GM19395 (cell line): ENCODE data around the gene PARM1.

Source experiments
- ATAC-seq: cut with Tn5 transposase; IDR thresholded peaks from one replicate; pipeline ENCODE4 v1.9.1; 2021; ENCODE audit warnings: mild to moderate bottlenecking, moderate library complexity; ENCODE audit not compliant: unreplicated experiment

The PARM1 gene

DNA sequence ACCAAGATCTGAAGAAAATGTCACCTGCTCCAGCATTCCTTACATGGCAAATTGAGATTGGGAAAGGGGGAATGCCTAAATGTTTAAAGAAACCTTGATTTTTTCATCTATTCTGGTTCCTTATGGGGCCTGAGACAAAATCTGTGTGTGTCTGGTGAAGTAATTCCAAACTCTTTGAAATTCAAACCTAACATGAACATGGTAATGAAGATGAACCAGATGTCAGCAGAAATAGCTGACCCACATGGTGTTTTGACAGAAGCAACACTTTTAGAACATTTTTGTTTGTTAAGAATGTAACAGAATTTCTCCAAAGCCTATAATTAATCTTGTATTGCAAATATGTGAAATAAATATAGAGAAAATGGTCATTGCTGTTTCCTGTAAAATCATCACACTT is 133.0 kb downstream of the PARM1 start:
- no peak for ATAC-seq

DNA sequence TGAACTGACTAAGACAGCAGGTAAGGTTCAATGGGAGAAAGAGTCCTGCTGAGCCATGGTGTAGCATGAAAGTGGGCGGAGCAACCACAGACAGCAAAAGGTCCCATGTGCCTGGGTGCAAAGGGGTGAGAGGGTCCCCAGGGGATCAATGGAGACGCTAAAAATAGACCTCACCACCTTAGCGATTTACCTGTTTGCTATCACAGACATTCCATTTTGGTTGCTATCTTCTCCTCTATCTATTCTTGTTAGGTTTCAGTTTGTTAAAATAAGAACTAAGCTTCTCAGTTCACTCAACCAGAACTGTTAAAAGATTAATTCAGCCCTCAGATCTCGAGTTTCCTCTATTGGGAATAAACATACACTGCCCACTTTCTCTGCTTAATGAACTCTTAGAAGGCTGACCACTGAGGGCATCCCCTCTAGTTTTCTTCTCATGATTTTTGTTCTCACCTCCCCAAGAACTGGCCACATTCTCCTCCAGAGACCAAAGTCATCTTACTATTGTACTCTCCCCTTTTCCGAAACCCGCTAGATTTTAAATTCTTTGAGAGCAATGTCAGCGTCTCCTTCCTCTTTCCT is 136.7 kb downstream of the PARM1 start:
- ATAC-seq: no peak

DNA sequence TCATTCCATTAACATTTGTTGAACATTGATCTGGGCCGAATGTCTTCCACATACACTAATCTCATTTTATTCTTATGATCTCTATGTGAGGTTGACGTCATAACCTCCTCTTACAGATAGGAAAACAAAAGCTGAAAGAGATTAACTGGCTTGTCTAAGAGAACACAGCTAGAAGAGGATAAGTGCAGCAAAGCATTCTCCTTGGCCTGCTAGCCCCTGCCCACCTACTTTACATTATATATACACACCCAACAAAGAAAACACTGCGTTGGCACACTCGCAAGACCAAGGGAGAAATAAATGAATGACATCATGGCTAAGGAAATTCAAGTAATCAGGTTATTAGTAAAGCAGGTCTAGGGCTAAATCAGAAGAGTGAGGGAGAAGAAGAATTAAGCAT is 138.4 kb downstream of the PARM1 start:
- ATAC-seq: no peak

DNA sequence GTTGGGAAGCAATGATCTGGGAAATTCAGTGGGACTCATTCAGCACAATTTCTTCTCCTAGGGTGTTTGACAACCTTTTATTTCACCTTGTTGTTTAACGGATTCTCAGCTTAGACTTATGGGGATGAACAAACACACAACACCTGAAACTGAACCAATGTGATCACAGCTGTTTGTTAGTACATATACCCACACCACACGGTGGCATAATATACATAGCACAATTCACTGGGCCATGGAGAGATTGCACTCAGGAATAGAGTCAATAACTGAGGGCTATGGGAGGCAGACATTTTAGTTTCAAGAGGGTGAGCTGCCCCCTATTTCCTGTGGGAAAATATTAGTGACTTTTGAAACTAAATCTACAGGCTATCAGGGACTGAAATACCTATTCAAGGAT is 148.0 kb downstream of the PARM1 start:
- ATAC-seq: no peak

DNA sequence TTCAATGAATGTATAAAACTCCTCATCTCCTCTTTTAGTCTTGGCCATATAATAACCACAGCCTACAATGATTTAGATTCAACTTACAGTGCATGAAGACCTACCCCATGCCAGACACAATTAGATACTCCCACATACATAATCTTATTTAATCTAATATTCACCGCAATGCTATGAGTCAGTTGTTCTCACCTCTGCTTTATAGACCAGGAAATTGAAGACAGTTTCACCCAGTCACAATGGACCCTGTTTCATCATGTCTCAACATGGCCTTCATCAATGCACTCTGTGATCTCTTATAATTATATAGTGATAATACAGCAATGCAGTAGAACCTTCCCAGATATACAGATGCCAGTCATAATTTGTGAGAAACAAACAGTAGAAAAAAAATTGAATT is 148.6 kb downstream of the PARM1 start:
- no peak for ATAC-seq

DNA sequence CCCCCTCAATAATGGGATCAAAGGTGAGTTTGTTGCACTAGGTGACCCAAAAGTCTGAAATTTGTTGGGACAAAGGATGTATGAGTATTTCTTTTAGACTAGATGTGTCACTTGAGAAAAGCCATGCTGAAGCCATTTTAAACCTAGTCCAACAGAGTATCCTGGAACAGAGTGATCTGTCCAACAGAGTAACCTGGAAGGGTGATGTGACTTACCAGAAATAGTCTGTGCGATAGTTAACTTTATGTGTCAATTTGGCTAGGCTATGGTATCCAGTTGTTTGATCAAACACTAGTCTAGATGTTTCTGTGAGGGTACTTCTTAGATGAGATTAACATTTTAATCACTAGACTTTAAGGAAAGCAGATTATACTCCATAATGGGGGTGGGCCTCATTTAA is 154.5 kb downstream of the PARM1 start:
- peak; percentile 11 for ATAC-seq

DNA sequence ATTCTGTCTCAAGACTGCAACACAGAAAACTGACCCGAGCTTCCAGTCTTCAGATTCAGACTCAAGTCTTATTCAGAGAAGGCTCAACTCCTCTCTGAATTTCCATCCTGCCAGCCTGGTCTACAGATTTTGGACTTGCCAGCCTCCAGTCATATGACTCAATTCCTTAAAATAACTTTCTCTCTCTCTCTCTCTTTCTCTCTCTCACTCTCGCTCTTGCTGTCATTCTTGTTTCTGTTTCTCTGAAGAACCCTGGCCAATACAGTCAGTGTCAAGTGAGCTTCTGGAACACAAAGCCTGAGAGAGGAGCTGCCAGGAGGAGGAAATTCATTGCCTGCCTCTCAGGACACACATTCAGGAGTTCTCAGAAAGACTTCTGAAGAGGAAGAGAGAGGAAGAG is 154.9 kb downstream of the PARM1 start:
- ATAC-seq: peak; percentile 86

DNA sequence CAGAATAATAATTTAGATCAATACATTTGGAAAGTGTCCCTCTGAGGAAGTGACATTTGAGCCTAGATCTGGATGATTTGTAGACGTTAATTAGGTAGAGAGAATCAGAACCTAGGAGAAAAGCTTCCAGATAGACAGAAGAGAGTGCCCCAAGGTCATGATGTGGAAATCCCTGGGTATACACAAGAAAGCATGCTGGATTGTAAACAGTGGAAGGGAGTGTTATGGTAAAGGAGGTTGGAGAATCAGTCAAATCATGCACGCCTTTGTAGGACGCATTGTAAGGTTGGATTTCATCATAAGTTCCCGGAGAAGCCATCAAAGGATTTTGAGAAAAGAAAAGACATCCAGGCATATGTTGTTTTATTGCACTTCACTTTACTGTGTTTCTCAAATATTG is 156.3 kb downstream of the PARM1 start:
- ATAC-seq: no peak

DNA sequence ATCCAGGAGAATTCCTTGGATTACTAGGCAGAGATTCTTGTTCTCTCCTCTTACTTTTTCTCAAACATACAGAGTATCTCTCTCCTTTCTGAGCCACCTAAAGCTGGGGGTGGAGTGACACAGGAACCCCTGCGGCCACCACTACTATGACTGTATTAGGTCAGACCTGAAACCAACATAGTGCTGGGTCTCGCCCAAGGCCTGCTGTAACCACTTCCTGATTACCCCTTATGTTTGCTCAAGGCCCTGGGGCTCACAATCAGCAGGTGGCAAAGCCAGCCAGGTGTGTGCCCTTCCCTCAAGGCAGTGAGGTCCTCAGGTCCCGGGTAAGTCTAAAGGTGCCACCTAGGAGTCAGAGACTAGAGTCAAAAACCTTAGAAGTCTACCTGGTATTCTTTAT is 166.4 kb downstream of the PARM1 start:
- no peak for ATAC-seq
